GM12865 (cell line): ENCODE measurements around the gene HTR3A.

Experiments
- DNase-seq: peaks from one replicate; pipeline ENCODE4 v3.0.0; 2010; ENCODE audit warnings: low read depth
- H3K4me3 ChIP-seq: 2 replicates; pipeline ENCODE4 v1.5.1; 2011; ENCODE audit warnings: mild to moderate bottlenecking, low read depth, low read length, control low read depth
- TF ChIP-seq, protein P1 (sequence below): IDR thresholded peaks from 2 replicates; pipeline ENCODE4 v1.5.1; 2011; ENCODE audit warnings: low read length, control low read depth, low read depth, inconsistent platforms; ENCODE audit not compliant: insufficient read depth; ENCODE audit errors: missing control alignments

The HTR3A gene

DNA sequence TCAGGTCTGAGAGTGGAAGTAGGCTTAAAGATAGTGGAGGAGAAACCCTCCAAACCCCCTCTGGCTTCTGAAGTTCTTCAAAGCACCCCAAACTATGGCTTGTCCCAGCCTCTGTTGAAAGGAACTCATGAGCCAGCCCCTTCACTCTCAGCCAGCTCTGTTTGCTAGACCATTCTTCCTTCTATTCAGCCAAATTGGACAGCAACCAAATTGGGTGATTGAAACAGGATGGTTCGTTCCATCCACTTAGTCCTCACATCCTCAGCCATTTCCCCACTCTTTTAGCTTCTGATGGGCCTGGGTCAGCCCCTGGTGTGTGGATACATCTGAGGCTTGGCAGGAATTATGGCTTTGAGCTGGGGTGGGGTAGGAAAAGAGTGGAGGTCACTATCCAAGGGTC is 4.5 kb downstream of the HTR3A start:
- TF ChIP-seq, protein P1, sequence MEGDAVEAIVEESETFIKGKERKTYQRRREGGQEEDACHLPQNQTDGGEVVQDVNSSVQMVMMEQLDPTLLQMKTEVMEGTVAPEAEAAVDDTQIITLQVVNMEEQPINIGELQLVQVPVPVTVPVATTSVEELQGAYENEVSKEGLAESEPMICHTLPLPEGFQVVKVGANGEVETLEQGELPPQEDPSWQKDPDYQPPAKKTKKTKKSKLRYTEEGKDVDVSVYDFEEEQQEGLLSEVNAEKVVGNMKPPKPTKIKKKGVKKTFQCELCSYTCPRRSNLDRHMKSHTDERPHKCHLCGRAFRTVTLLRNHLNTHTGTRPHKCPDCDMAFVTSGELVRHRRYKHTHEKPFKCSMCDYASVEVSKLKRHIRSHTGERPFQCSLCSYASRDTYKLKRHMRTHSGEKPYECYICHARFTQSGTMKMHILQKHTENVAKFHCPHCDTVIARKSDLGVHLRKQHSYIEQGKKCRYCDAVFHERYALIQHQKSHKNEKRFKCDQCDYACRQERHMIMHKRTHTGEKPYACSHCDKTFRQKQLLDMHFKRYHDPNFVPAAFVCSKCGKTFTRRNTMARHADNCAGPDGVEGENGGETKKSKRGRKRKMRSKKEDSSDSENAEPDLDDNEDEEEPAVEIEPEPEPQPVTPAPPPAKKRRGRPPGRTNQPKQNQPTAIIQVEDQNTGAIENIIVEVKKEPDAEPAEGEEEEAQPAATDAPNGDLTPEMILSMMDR: no peak
- no peak overlapping the region for H3K4me3 ChIP-seq
- no peak for DNase-seq

DNA sequence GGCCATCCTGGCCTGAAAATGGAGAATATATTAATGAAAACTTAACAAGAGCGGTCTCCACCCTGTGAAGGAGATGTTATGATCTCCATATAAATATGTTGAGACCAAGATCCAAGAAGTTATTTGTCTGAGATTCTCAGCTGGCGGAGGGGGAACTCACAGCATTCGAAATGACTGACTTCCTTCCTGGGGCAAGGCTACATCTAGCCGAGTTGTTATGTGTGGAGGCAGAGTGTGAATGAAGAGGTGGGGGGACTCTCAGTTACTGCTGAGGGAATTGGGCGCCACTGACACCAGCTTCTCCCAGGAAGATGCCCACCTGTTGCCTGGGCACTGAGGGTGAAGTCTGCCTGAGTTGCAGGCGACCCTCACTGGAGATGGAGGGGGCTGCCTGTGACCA is 5.9 kb downstream of the HTR3A start:
- DNase-seq: no peak
- H3K4me3 ChIP-seq: no peak overlapping the region
- TF ChIP-seq, protein P1: no peak

DNA sequence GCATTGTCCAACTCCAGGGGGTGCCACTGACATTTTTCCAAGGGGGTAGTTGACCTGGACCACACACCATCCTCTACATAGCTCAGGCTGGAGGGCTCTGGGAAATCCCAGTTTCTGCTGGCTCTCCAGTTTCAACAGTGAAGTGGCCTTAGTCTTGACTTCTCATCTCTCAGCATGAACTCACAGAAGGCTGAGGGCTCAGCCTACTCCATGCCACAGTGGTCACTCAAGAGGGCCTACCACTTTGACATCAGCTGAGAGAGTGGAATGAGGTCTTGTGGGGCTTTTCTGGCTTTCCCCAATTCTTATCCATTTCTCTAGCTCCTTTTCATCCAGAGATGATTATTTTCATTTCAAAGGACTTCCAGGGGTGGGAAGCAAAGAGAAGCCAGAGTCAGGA is 7.4 kb downstream of the HTR3A start:
- no peak overlapping the region for H3K4me3 ChIP-seq
- no peak for DNase-seq
- TF ChIP-seq, protein P1: no peak

DNA sequence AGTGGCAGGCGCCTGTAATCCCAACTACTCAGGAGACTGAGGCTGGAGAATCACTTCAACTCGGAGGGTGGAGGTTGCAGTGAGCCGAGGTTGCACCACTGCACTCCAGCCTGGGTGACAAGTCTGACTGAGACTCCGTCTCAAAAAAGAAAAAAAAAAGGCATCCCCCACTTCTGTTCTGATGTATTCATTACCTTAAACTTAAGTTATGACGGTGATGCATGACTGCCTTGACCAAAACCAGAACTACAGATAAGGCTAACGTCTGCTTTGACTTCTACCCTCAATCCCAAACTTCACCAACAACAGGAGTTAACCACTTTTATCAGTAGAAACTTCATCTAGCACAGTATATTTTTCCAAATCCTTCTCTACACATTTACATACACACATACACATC is 9.9 kb downstream of the HTR3A start:
- TF ChIP-seq, protein P1: no peak
- DNase-seq: no peak
- H3K4me3 ChIP-seq: no peak overlapping the region

DNA sequence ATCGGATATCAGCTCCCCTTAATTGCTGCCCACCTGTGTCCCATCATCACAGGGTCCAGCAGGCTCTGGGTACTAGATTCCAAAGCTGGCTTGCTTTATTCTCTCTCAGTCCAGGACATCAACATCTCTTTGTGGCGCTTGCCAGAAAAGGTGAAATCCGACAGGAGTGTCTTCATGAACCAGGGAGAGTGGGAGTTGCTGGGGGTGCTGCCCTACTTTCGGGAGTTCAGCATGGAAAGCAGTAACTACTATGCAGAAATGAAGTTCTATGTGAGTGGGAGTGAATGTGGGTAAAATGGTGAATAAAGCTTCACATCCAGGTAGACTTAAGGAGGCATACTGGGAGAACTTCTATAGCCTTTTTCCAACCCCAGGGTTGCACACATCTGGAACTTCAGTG is 11.0 kb downstream of the HTR3A start:
- H3K4me3 ChIP-seq: no peak overlapping the region
- TF ChIP-seq, protein P1: no peak
- DNase-seq: no peak

DNA sequence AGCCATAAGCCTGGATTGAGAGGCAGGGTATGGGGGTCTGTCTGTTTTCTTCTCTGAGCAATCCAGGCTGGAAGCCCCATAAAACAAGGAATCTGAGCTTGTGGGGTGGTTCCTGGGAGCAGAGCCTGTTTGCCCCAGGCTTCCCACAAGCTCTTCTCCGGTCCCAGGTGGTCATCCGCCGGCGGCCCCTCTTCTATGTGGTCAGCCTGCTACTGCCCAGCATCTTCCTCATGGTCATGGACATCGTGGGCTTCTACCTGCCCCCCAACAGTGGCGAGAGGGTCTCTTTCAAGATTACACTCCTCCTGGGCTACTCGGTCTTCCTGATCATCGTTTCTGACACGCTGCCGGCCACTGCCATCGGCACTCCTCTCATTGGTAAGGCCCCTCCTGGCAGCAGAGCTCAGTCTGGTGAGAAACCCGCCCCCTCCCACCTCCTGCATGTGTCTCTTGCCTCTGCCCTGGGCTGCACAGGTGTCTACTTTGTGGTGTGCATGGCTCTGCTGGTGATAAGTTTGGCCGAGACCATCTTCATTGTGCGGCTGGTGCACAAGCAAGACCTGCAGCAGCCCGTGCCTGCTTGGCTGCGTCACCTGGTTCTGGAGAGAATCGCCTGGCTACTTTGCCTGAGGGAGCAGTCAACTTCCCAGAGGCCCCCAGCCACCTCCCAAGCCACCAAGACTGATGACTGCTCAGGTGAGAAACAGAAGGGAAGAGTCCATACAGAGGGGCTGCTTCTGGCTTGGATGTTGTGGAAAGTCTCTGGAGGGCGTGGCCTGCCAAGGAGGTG is 11.6 kb downstream of the HTR3A start:
- no peak for DNase-seq
- no peak overlapping the region for H3K4me3 ChIP-seq
- TF ChIP-seq, protein P1: no peak

DNA sequence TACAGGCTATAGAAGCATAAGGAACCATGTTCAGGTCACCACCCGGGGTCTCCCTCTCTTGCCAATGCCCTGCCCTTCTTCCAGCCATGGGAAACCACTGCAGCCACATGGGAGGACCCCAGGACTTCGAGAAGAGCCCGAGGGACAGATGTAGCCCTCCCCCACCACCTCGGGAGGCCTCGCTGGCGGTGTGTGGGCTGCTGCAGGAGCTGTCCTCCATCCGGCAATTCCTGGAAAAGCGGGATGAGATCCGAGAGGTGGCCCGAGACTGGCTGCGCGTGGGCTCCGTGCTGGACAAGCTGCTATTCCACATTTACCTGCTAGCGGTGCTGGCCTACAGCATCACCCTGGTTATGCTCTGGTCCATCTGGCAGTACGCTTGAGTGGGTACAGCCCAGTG is 14.5 kb downstream of the HTR3A start:
- TF ChIP-seq, protein P1: no peak
- no peak overlapping the region for H3K4me3 ChIP-seq
- no peak for DNase-seq
